Osteoblast (primary cell): ENCODE measurements around the gene SYT11. TPM values are rescaled to one million over a fixed set of nuclear protein-coding genes. Genes with fewer than 3 reads are reported as not detected.
"Not testable (repeated sequence)": the region's sequence is repeated elsewhere in the genome, so short reads cannot be mapped to it uniquely, and the experiment has no call there.

Source experiments
- DNase-seq: peaks from one replicate; pipeline ENCODE4 v3.0.0; 2011; ENCODE audit warnings: low spot score, mixed read lengths; ENCODE audit not compliant: insufficient read length; ENCODE audit errors: missing footprints
- H2AFZ ChIP-seq: 2 replicates; pipeline ENCODE4 v1.6.0; 2011; ENCODE audit warnings: mild to moderate bottlenecking, low read length
- H3K27ac ChIP-seq: 2 replicates; pipeline ENCODE4 v1.5.1; 2011; ENCODE audit warnings: mild to moderate bottlenecking, low read depth, low read length, moderate library complexity
- H3K27me3 ChIP-seq: 2 replicates; pipeline ENCODE4 v1.6.0; 2012; ENCODE audit warnings: mild to moderate bottlenecking, control low read depth, inconsistent platforms, low read length, moderate library complexity; ENCODE audit not compliant: insufficient read depth
- H3K36me3 ChIP-seq: 2 replicates; pipeline ENCODE4 v1.5.1; 2011; ENCODE audit warnings: mild to moderate bottlenecking, low read length, control low read depth, moderate library complexity; ENCODE audit not compliant: insufficient read depth
- H3K4me1 ChIP-seq: 2 replicates; pipeline ENCODE4 v1.5.1; 2011; ENCODE audit warnings: mild to moderate bottlenecking, low read length, control low read depth, moderate library complexity; ENCODE audit not compliant: insufficient read depth
- H3K4me2 ChIP-seq: 2 replicates; pipeline ENCODE4 v1.6.0; 2011; ENCODE audit warnings: mild to moderate bottlenecking, low read length; ENCODE audit not compliant: insufficient read depth
- H3K4me3 ChIP-seq: fragments of 200-600 bp; sonication (generic); 3 replicates; pipeline ENCODE4 v1.5.1; 2012; ENCODE audit warnings: mild to moderate bottlenecking, low read length, inconsistent platforms; ENCODE audit not compliant: insufficient read depth
- H3K79me2 ChIP-seq: 2 replicates; pipeline ENCODE4 v1.6.0; 2012; ENCODE audit warnings: mild to moderate bottlenecking, low read length, control low read depth, inconsistent platforms; ENCODE audit not compliant: insufficient read depth
- H3K9me3 ChIP-seq: 2 replicates; pipeline ENCODE4 v1.5.1; 2011; ENCODE audit warnings: low read depth, low read length, control low read depth
- H4K20me1 ChIP-seq: 2 replicates; pipeline ENCODE4 v1.6.0; 2012; ENCODE audit warnings: mild to moderate bottlenecking, low read length, control low read depth; ENCODE audit not compliant: insufficient read depth
- CTCF ChIP-seq: IDR thresholded peaks from 2 replicates; pipeline ENCODE4 v1.5.1; 2011; ENCODE audit warnings: mild to moderate bottlenecking, low read depth, low read length, moderate library complexity; ENCODE audit errors: extremely low read depth
- total RNA-seq: library from RNA; depleted of rRNA; stranded (reverse); fragments of >200 nt; gene quantifications from 2 replicates; pipeline ENCODE4 v1.2.3, GENCODE V29; 2012

The SYT11 gene
- total RNA-seq, 1 donor, result 33.3 TPM

GRCh38 chr1:155893389-155894142, 34.2 kb downstream of the SYT11 start:
- peak overlapping the region; percentile 58 for H3K4me2 ChIP-seq
- H3K36me3 ChIP-seq, result peaks cover 11% of the 10 kb centered on the region
- no peaks in the 10 kb centered on the region for H3K79me2 ChIP-seq
- peak; percentile 83 for DNase-seq
- H2AFZ ChIP-seq, result no peak overlapping the region
- H3K4me1 ChIP-seq, result peaks cover 41% of the 10 kb centered on the region
- H3K4me3 ChIP-seq, result peak overlapping the region; percentile 38
- no peaks in the 10 kb centered on the region for H4K20me1 ChIP-seq
- no peaks in the 10 kb centered on the region for H3K27me3 ChIP-seq
- no peak for TF ChIP-seq CTCF
- H3K9me3 ChIP-seq, result no peaks in the 10 kb centered on the region
- H3K27ac ChIP-seq, result peak overlapping the region; percentile 93

GRCh38 chr1:155895617-155896016, 36.2 kb downstream of the SYT11 start:
- H3K79me2 ChIP-seq, H3K27me3 ChIP-seq, H3K4me3 ChIP-seq, H4K20me1 ChIP-seq, DNase-seq, H3K27ac ChIP-seq, H3K4me2 ChIP-seq, H2AFZ ChIP-seq, H3K9me3 ChIP-seq: not testable (repeated sequence)
- peaks cover 23% of the 10 kb centered on the region for H3K4me1 ChIP-seq
- peaks cover 31% of the 10 kb centered on the region for H3K36me3 ChIP-seq

GRCh38 chr1:155896476-155896875, 37.1 kb downstream of the SYT11 start:
- not testable (repeated sequence) for DNase-seq, H3K4me3 ChIP-seq, H3K9me3 ChIP-seq, H3K27me3 ChIP-seq, H3K4me2 ChIP-seq, H2AFZ ChIP-seq, H3K27ac ChIP-seq, H4K20me1 ChIP-seq, H3K79me2 ChIP-seq
- Histone ChIP-seq H3K4me1 (peaks cover 21% of the 10 kb centered on the region), H3K36me3 (peaks cover 40% of the 10 kb centered on the region)

GRCh38 chr1:155897746-155898145, 38.4 kb downstream of the SYT11 start:
- peaks cover 48% of the 10 kb centered on the region for H3K36me3 ChIP-seq
- peaks cover 15% of the 10 kb centered on the region for H3K4me1 ChIP-seq
- no peak overlapping the region for H3K4me2 ChIP-seq
- H4K20me1 ChIP-seq, result no peaks in the 10 kb centered on the region
- no peaks in the 10 kb centered on the region for H3K27me3 ChIP-seq
- no peaks in the 10 kb centered on the region for H3K9me3 ChIP-seq
- TF ChIP-seq CTCF, result no peak
- no peak overlapping the region for H2AFZ ChIP-seq
- peaks cover 10% of the 10 kb centered on the region for H3K79me2 ChIP-seq
- DNase-seq, result no peak
- H3K4me3 ChIP-seq, result no peak overlapping the region
- no peak overlapping the region for H3K27ac ChIP-seq

- H3K4me3 ChIP-seq, result no peak overlapping the region
- H2AFZ ChIP-seq, result no peak overlapping the region
- no peaks in the 10 kb centered on the region for H4K20me1 ChIP-seq
- H3K4me1 ChIP-seq, result peaks cover 3% of the 10 kb centered on the region
- DNase-seq, result peak; percentile 34
- H3K27me3 ChIP-seq, result no peaks in the 10 kb centered on the region
- H3K79me2 ChIP-seq, result peaks cover 12% of the 10 kb centered on the region
- no peak overlapping the region for H3K27ac ChIP-seq
- peaks cover 56% of the 10 kb centered on the region for H3K36me3 ChIP-seq
- no peak overlapping the region for H3K4me2 ChIP-seq
- TF ChIP-seq CTCF, result no peak
- no peaks in the 10 kb centered on the region for H3K9me3 ChIP-seq
Observed at GRCh38 chr1:155898888-155899287, 39.5 kb downstream of the SYT11 start.
